ENCODE measurements around the gene GFOD2. TPM values are rescaled to one million over a fixed set of nuclear protein-coding genes. Genes with fewer than 3 reads are reported as not detected.

Gene GFOD2
- total RNA-seq, 1 donor from 2014 or later: 32.4 TPM

DNA sequence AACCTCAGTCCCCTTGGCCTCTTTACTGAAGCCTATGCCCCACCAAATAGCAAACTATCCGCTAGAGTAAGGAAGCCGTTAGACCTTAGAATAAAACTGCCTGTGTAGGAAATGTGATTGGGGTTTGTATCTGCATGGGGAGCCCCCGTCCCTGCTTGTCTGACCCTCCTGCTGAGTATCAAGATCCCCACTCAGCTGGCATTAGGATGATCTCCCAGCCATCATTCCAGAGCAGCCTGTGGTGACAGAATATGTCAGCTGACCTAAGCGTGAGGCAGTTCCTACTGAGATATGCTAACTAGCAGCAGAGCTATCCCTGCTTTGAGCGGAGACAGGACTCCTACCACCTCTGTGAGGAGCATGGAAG is 645 bp upstream of the GFOD2 start:
- DNase-seq (ENCODE audit: low read depth) (peak; percentile 60), FAIRE-seq (no peak)
- Mint-ChIP-seq H3K4me1 (ENCODE audit: low read depth, unreplicated experiment) (peaks cover 13% of the 10 kb centered on the region), H3K4me3 (ENCODE audit: unreplicated experiment) (peak overlapping the region; percentile 99), H3K27me3 (ENCODE audit: low read depth, unreplicated experiment) (no peaks in the 10 kb centered on the region), H3K36me3 (ENCODE audit: low read depth, unreplicated experiment) (peaks cover 14% of the 10 kb centered on the region), H3K27ac (ENCODE audit: unreplicated experiment) (peak overlapping the region; percentile 94), H3K9me3 (ENCODE audit: unreplicated experiment) (no peaks in the 10 kb centered on the region)
- H3K4me2 ChIP-seq (ENCODE audit: low read length): peak overlapping the region; percentile 90
- H3K4me1 ChIP-seq (ENCODE audit: insufficient read depth, low read length): peaks cover 22% of the 10 kb centered on the region
- peaks cover 24% of the 10 kb centered on the region for H4K20me1 ChIP-seq (ENCODE audit: insufficient read depth, low read length)
- H3K4me3 ChIP-seq (ENCODE audit: insufficient read depth, low read depth, low read length): peak overlapping the region; percentile 76
- no peaks in the 10 kb centered on the region for H3K27me3 ChIP-seq (ENCODE audit: insufficient read depth, low read length)
- H3K79me2 ChIP-seq (ENCODE audit: insufficient read depth, low read length): peaks cover 43% of the 10 kb centered on the region
- H3K9ac ChIP-seq (ENCODE audit: low read length): peak overlapping the region; percentile 89
- peak overlapping the region; percentile 86 for H2AFZ ChIP-seq (ENCODE audit: low read depth, low read length)
- H3K9me3 ChIP-seq (ENCODE audit: insufficient read depth, low read depth, low read length): no peaks in the 10 kb centered on the region
- peak overlapping the region; percentile 85 for H3K27ac ChIP-seq (ENCODE audit: low read depth, low read length)
- H3K36me3 ChIP-seq (ENCODE audit: insufficient read depth, low read length): no peaks in the 10 kb centered on the region
- TF ChIP-seq EZH2 (IDR thresholded peaks at IDR 0.05; ENCODE audit: insufficient read depth, low read length): no peak
- TF ChIP-seq, protein P1, sequence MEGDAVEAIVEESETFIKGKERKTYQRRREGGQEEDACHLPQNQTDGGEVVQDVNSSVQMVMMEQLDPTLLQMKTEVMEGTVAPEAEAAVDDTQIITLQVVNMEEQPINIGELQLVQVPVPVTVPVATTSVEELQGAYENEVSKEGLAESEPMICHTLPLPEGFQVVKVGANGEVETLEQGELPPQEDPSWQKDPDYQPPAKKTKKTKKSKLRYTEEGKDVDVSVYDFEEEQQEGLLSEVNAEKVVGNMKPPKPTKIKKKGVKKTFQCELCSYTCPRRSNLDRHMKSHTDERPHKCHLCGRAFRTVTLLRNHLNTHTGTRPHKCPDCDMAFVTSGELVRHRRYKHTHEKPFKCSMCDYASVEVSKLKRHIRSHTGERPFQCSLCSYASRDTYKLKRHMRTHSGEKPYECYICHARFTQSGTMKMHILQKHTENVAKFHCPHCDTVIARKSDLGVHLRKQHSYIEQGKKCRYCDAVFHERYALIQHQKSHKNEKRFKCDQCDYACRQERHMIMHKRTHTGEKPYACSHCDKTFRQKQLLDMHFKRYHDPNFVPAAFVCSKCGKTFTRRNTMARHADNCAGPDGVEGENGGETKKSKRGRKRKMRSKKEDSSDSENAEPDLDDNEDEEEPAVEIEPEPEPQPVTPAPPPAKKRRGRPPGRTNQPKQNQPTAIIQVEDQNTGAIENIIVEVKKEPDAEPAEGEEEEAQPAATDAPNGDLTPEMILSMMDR (IDR thresholded peaks at IDR 0.05; ENCODE audit: insufficient read depth, low read depth, low read length): no peak

DNA sequence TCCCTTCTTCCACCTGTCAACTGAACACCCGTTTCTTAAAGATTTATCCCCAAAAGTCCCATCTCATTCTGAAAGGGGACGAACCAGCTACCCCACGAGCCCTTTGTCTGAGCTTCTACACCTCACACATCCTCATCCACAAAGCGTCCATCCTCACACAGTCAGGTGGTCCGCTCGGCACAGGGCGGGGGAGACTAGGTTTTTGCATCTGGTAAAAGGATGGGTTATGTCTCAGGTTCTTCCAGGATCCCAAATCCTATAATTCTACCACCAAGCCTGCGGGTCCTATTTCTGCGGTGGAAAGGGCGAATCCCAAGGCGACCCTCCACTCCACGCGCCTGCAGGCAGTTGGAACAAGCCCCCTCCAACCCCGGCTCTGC is 458 bp downstream of the GFOD2 start:
- H3K9ac ChIP-seq (ENCODE audit: low read length): peak overlapping the region; percentile 89
- H3K27me3 ChIP-seq (ENCODE audit: insufficient read depth, low read length): no peaks in the 10 kb centered on the region
- no peak for DNase-seq (ENCODE audit: low read depth)
- peaks cover 8% of the 10 kb centered on the region for H3K36me3 Mint-ChIP-seq (ENCODE audit: low read depth, unreplicated experiment)
- H3K9me3 Mint-ChIP-seq (ENCODE audit: unreplicated experiment): no peaks in the 10 kb centered on the region
- H3K4me2 ChIP-seq (ENCODE audit: low read length): peak overlapping the region; percentile 90
- no peaks in the 10 kb centered on the region for H3K36me3 ChIP-seq (ENCODE audit: insufficient read depth, low read length)
- peak overlapping the region; percentile 85 for H3K27ac ChIP-seq (ENCODE audit: low read depth, low read length)
- peak overlapping the region; percentile 76 for H3K4me3 ChIP-seq (ENCODE audit: insufficient read depth, low read depth, low read length)
- peaks cover 35% of the 10 kb centered on the region for H4K20me1 ChIP-seq (ENCODE audit: insufficient read depth, low read length)
- H3K27me3 Mint-ChIP-seq (ENCODE audit: low read depth, unreplicated experiment): no peaks in the 10 kb centered on the region
- H3K27ac Mint-ChIP-seq (ENCODE audit: unreplicated experiment): peak overlapping the region; percentile 88
- peak overlapping the region; percentile 86 for H2AFZ ChIP-seq (ENCODE audit: low read depth, low read length)
- H3K4me1 Mint-ChIP-seq (ENCODE audit: low read depth, unreplicated experiment): peaks cover 13% of the 10 kb centered on the region
- no peak for FAIRE-seq
- H3K79me2 ChIP-seq (ENCODE audit: insufficient read depth, low read length): peaks cover 54% of the 10 kb centered on the region
- peaks cover 22% of the 10 kb centered on the region for H3K4me1 ChIP-seq (ENCODE audit: insufficient read depth, low read length)
- H3K9me3 ChIP-seq (ENCODE audit: insufficient read depth, low read depth, low read length): no peaks in the 10 kb centered on the region
- no peak for TF ChIP-seq EZH2 (IDR thresholded peaks at IDR 0.05; ENCODE audit: insufficient read depth, low read length)
- TF ChIP-seq, protein P1 (IDR thresholded peaks at IDR 0.05; ENCODE audit: insufficient read depth, low read depth, low read length): no peak
- peak overlapping the region; percentile 99 for H3K4me3 Mint-ChIP-seq (ENCODE audit: unreplicated experiment)

DNA sequence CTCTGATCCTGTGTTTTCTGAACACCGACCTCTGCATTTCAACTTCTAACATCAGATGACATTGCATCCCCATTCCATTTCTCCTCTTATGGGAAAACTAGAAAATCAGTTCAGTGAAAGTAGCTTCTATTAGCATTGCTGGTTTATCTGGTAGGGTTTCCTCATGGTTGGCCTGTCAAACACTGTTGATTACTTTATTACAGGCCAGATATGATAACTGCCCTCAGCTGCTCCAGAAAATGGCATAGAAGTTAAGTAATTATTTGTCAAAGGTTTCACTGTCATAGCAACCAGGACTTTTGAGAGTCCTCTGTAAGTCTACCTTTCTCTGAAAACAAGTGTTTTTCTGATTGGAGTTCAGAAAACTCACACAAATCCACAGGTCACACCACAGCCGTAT is 3.0 kb downstream of the GFOD2 start:
- Histone ChIP-seq H3K27me3 (ENCODE audit: insufficient read depth, low read length) (no peaks in the 10 kb centered on the region), H3K79me2 (ENCODE audit: insufficient read depth, low read length) (peaks cover 71% of the 10 kb centered on the region), H2AFZ (ENCODE audit: low read depth, low read length) (no peak overlapping the region), H3K9me3 (ENCODE audit: insufficient read depth, low read depth, low read length) (no peaks in the 10 kb centered on the region), H3K9ac (ENCODE audit: low read length) (no peak overlapping the region), H3K4me1 (ENCODE audit: insufficient read depth, low read length) (peaks cover 16% of the 10 kb centered on the region), H3K4me3 (ENCODE audit: insufficient read depth, low read depth, low read length) (no peak overlapping the region), H3K27ac (ENCODE audit: low read depth, low read length) (no peak overlapping the region), H3K36me3 (ENCODE audit: insufficient read depth, low read length) (peaks cover 2% of the 10 kb centered on the region), H3K4me2 (ENCODE audit: low read length) (no peak overlapping the region), H4K20me1 (ENCODE audit: insufficient read depth, low read length) (peaks cover 51% of the 10 kb centered on the region)
- Mint-ChIP-seq H3K36me3 (ENCODE audit: low read depth, unreplicated experiment) (peaks cover 11% of the 10 kb centered on the region), H3K4me3 (ENCODE audit: unreplicated experiment) (no peak overlapping the region), H3K27ac (ENCODE audit: unreplicated experiment) (no peak overlapping the region), H3K27me3 (ENCODE audit: low read depth, unreplicated experiment) (no peaks in the 10 kb centered on the region), H3K9me3 (ENCODE audit: unreplicated experiment) (no peaks in the 10 kb centered on the region), H3K4me1 (ENCODE audit: low read depth, unreplicated experiment) (peaks cover 9% of the 10 kb centered on the region)
- FAIRE-seq (no peak), DNase-seq (ENCODE audit: low read depth) (no peak)
- no peak for TF ChIP-seq EZH2 (IDR thresholded peaks at IDR 0.05; ENCODE audit: insufficient read depth, low read length)
- TF ChIP-seq, protein P1 (IDR thresholded peaks at IDR 0.05; ENCODE audit: insufficient read depth, low read depth, low read length): no peak

All from astrocyte (in vitro differentiated cells and primary cell).